GM18867 (cell line): ENCODE results near the gene CYP26B1.

Experiments used
- ATAC-seq: cut with Tn5 transposase; IDR thresholded peaks from one replicate; pipeline ENCODE4 v1.9.1; 2021; ENCODE audit warnings: mild to moderate bottlenecking, moderate library complexity; ENCODE audit not compliant: unreplicated experiment

Gene CYP26B1

GRCh38 chr2:72130659-72131360 is 16.9 kb downstream of the CYP26B1 start:
- no peak for ATAC-seq

DNA sequence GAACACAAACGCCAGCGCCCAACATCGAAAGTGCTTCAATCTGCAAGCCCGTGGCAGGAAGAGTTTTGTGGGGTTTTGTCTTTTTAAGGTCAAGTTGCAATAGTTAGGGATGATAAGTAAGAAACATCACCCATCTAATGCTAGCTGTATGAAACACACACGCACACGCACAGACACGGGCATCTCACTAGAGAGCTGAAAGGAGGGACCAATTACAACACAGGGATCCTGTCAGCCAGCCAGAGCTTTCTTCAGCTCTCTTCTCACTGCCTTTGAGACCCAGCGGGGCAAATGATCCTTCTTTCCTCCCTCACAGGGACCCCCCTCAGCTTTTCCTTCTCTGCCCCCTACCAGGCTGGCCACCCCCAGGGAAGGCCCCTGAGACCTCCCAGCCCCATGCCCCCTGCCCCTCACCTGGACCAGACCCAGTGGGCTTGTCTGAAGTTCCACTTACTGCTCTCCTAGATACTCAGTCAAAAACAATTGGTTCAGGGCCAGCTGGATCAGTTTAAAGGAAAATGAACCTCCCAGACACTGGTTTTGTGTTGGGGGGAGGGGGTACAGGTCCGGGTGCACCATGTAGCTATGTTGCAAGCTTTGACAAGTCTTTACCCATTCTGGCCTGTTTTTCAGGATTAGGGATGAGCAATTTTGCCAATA is 17.9 kb downstream of the CYP26B1 start:
- ATAC-seq: no peak

DNA sequence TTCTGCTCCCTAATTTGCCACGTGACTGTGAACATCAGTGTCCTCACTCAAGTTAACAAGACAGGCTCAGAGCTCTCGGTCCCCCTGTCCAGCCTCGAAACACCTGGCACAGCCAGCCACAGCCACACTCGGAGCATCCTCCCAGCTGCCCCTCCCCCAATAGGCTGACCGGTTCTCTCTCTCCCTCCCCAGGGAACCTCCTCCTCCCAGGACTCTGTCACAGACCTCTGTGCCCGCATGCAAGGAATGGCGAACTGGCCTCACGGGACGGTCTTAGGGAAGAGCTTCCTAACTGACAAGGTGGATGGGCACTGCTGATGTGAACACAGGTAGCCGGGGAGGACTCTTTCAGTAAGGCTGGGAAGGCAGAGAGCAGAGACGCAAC is 18.8 kb downstream of the CYP26B1 start:
- no peak for ATAC-seq

GRCh38 chr2:72128059-72128842 is 19.4 kb downstream of the CYP26B1 start:
- ATAC-seq: no peak

DNA sequence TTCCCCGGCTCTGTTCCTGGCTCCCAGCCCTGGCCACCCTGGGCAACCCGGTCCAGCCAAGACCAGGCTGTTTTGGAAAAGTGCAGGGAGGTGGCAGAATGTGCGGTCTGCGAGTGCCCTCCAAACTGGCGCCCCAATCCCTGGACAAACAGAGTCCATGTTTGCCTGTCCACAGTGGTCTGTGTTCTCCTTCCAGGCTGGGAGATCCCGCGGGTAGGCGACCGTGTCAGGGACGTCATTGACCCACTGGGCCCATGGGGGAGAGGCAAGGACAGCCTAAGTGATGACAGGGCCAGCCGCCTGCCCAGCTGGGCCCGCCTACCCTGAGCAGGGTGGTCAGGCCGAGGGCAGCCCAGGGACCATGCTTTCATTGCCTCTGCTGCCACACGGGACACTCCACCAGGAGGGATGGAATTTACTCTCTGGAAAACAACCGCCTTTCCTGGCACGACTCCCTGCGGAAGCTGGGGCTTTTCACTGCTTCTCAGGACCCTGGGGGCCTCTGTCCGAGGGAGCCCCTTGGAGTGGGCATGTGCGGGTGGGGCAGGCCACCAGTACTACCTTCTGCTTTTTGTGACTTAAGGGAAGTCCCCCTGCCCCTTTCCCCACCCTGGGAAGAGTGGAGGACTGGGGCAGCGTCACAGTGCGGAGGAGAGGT is 20.1 kb downstream of the CYP26B1 start:
- ATAC-seq: no peak

DNA sequence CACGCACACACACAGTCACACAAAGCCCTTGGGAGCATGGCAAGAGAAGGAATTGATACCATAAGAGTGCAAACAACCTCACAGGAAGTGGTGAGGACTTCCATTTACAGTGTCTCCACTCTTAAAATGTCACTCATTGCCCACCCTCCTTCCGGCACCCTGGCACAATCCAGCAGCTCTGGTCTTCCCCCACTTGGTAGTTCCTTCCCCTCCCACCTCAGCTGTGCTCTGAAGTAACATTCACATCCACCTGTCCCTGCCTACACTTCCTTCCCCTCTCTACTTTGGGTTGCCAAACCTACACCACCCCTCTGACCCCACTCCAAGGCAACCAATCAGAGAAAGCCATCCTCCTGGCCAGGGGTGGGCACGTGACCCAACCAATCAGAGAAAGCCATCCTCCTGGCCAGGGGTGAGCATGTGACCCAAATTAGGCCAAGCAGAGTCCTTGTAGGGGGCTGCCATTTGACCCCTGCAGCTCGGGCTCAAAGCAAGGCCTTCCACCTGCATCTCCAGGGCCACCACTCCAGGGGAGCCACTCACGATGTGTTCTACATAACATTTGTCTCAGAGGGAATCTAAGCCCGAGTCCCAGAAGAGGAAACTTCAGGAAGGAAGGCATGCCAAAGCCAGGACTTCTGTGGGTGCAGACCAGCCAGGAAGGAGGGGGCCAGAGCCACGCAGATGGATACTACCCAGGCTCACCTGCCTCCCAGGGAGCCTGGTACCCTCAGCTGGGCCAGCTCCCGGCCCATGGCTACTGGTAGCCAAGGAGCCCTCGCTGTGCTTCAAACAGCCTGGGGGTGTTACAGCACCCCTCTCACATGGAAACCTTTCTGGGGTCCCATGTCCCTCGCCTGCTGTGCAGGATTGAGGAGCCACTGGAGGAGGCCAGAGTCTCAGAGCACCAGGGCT is 21.2 kb downstream of the CYP26B1 start:
- no peak for ATAC-seq

DNA sequence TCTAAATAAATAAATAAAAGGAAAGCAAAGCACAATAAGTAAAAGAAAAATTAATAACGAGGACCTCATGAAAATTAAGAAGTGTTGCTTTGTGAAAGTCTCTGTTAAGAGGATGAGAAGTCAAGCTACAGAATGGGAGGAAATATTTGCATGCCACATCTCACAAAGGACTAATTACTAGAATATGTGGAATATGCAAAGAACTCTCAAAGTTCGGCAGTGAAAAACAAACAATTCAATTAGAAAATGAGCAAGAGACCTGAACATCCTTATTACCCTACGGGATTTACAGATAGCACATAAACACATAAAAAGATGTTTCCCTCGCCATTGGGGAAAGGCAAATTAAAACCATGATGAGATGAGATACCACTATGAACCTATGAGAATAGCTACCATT is 23.3 kb downstream of the CYP26B1 start:
- ATAC-seq: no peak

GRCh38 chr2:72121153-72121552 is 26.5 kb downstream of the CYP26B1 start:
- no peak for ATAC-seq

- no peak for ATAC-seq
Observed at GRCh38 chr2:72118951-72119350, 28.7 kb downstream of the CYP26B1 start.

GRCh38 chr2:72118386-72118785 is 29.3 kb downstream of the CYP26B1 start:
- no peak for ATAC-seq

DNA sequence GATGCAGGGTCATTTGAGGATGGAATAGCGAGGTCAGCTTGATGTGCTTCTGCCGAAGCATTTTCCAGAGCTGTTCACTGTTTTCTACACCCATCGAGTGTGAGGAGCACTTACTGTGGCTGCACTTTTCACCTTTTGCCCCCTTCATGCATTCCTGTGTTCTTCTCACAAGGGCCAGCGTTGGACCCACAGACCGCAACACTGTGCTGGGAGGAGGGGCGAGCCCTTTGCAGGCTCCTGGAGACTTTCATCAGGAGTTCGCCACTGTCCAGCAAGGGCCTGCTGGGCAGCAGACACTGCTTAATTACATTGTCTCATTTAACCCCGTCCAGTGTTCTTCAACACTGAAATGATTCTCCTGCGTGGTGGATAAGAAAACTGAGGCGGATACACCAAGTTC is 29.9 kb downstream of the CYP26B1 start:
- ATAC-seq: no peak

DNA sequence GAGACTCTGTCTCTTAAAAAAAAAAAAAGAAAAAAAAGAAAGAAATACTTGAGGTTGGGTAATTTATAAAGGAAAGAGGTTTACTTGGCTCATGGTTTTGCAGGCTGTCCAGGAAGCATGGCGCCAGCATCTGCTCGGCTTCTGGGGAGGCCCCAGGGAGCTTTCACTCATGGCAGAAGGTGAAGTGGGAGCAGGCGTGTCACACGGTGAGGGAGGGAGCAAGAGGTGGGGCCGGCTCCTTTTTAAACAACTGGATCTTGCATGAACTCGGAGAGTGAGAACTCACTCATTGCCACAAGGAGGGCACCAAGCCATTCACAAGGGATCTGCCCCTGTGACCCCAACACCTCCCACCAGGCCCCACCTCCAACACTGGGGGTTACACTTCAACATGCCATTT is 30.6 kb downstream of the CYP26B1 start:
- ATAC-seq: no peak

DNA sequence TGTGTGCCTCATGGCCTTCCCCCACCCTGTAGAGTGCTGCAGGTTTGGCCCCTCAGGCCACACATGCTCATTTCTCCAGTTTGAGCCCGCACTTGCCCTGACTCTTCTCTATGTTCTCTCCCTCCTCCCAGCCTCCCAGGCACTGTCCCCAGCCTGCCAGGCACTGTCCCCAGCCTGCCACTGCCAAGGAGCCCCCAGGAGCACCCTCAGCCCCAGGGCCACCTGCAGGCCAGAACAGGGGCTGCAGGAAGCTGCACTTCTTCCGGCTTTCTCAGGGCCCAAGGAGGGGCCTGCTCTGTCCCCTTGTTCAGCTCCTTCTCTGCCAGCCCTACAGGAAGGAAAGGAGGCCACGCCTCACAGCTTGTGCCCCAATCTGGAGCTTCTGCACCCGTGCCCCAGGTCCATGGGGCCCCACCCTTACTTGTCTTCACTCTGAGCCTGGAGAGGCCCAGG is 31.6 kb downstream of the CYP26B1 start:
- no peak for ATAC-seq

DNA sequence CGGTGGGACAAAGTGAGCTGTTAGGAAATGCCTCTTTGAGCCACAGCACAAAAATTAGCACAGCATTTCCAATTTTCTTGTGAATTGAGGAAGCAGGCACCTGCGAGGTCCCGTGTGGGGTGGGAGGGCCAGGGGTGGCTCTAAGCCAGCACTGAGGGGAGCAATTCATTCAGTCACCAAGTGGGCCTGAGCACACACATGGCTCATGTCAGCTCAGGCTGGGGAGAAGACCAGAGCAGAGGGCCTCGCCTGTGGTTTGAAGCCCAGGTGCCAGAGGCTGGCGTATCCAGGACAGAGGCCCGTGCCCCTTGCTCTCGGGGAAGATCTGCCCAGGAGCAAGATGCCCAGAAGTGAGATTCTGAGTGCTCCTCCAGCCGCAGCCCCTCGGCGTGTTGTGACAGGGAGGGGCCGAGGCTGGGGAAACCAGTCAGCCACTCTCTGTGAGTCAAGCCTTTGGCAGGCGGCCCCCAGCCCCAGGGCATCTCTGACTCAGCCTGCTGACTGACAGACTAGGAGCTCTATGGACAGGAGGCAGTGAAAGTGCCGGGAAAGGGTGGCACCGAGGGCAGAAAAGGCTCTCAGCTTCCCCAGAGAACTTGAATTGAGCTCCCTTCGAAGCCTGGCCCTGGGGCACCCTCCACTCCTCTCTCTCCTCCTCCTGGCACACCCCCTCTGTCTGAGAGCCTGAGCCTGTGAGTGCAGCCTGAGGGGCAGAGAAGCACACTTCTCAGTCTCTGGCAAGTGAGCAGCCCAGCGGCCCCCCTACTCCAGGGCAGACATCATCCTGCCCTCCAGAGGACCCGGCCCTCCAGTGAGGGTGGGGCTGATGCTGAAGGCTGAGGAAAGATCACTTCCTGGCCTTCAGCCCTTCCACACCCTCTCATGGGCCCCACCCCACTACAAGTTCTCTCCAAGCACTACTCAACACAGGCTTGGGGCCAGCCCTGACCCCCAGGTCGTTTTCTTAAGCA is 32.3 kb downstream of the CYP26B1 start:
- no peak for ATAC-seq

GRCh38 chr2:72114693-72115051 is 33.0 kb downstream of the CYP26B1 start:
- ATAC-seq: no peak

GRCh38 chr2:72113847-72114692 is 33.6 kb downstream of the CYP26B1 start:
- no peak for ATAC-seq

- ATAC-seq: no peak
Observed at GRCh38 chr2:72112981-72113846, 34.4 kb downstream of the CYP26B1 start.
